Hematopoietic multipotent progenitor cell treated with erythropoietin and hydrocortisone succinate and interleukin-3 and kit ligand, for 8 days (in vitro differentiated cells): ENCODE data around the gene DIP2C.
"Not testable (repeated sequence)": the region's sequence is repeated elsewhere in the genome, so short reads cannot be mapped to it uniquely, and the experiment has no call there.

Experiments used
- DNase-seq: peaks from one replicate; pipeline ENCODE4 v3.0.0-alpha.2; 2015

DIP2C gene

GRCh38 chr10:470339-471003, 219.0 kb downstream of the DIP2C start:
- DNase-seq, result no peak

DNA sequence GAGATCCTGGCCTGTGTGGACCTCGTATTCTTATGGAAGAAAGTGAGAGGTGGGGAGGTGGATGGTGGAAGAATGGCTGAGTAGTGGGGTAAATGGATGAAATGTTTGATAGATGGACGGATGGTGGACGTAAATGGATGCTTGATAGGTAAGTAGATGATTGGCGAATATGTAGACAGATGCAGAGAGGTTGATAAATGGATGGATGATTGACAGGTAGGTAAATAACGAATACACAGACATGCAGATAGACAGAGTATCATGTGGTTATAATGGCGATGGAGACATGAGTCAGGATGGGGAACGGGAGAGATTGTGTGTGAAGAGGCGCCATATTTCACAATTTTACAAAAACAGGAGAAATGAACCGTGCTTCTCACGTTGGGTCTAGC, 219.5 kb downstream of the DIP2C start:
- DNase-seq, result no peak

DNA sequence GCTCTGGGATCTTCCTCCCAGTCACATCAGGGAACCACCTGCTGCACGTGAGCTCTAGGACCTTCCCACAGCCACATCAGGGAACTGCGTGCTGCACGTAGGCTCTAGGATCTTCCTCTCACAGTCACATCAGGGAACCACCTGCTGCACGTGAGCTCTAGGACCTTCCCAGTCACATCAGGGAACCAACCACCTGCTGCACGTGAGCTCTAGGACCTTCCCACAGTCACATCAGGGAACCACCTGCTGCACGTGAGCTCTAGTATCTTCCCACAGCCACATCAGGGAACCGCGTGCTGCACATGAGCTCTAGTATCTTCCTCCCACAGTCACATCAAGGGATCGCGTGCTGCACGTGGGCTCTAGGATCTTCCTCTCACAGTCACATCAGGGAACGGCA, 229.7 kb downstream of the DIP2C start:
- DNase-seq, result no peak

DNA sequence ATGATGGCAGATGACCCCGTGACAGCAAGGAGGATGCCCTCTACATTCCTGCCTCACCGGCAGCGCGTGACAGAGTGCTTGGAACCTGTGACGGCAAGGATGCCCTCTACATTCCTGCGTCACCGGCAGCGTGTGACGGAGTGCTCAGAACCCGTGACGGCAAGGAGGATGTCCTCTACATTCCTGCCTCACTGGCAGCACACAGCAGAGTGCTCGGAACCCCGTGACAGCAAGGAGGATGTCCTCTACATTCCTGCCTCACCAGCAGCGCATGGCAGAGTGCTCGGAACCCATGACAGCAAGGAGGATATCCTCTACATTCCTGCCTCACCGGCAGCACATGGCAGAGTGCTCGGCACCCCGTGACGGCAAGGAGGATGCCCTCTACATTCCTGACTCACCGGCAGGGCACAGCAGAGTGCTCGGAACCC, 231.0 kb downstream of the DIP2C start:
- no peak for DNase-seq

DNA sequence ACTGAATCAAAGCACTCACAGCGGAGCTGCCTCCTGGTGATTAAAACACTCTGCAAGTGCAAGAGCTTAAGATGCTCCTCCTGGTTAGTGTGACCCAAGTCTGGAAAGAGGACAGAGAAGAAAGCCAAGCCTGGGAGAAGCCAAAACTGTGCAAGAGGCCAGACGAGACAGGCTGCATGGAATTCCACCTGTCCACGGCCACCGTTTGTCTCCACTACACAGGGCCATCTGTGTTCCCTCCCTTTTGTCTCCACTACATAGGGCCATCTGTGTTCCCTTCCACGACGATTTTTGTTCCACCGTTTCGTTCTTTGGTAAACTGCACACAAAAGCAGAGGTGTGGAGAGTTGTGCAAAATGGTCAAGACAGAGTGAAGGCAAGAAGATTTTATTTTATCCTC, 233.0 kb downstream of the DIP2C start:
- DNase-seq, result no peak

DNA sequence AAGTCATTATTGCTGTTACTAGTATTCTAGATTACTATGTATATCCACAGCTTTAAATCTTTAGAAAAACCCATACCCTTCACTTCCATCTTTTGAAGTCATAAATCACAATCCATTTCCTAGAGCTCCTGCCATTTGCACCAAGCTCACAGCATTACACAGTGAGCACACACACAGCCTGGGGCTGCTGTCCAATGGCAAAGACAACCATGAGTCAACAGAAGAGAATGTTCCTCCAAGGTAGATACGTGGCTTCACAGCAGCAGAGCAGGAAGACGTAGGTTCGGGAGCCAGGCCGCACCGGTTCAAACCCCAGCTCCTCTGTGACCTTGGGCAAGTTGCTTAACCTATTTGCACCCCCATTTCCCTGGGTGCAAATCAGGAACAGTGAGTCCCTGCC, 234.6 kb downstream of the DIP2C start:
- DNase-seq, result no peak

GRCh38 chr10:453647-454046, 235.8 kb downstream of the DIP2C start:
- no peak for DNase-seq

GRCh38 chr10:452512-453426, 236.7 kb downstream of the DIP2C start:
- DNase-seq, result no peak

DNA sequence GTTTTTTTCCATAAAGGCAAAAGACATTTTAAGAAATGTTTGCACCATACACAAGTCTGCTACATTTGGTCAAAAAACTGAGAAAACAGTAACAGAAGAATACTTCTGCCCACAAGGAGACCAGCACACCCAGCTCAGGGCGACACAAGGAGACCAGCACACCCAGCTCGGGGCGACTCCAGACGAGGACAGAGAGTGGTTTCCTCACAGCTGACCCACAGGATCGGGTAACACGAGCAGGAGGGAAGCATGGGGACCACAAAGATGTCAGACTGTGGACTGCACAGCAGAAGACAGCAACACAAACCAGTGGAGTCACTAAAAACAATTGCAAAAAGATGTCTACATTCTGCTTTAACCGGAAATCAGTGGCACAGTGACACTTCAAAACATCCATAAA, 237.6 kb downstream of the DIP2C start:
- DNase-seq, result no peak

GRCh38 chr10:451021-451471, 238.4 kb downstream of the DIP2C start:
- DNase-seq, result no peak

GRCh38 chr10:450463-450862, 239.0 kb downstream of the DIP2C start:
- no peak for DNase-seq

DNA sequence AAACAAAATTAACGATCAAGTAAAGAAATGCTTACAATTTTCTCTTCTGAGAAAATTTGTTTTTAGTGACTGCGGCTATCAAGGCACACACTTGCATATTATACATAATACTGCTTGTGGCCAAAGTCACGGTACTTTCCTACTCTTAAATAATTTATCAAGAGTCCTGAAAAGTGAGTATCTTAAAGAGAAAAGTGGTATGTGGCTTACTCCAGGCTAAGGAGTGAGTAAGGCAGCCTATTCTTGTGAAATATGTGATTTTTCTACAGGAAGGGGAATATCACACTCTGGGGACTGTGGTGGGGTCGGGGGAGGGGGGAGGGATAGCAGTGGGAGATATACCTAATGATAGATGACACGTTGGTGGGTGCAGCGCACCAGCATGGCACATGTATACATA, 240.1 kb downstream of the DIP2C start:
- DNase-seq, result not testable (repeated sequence)

DNA sequence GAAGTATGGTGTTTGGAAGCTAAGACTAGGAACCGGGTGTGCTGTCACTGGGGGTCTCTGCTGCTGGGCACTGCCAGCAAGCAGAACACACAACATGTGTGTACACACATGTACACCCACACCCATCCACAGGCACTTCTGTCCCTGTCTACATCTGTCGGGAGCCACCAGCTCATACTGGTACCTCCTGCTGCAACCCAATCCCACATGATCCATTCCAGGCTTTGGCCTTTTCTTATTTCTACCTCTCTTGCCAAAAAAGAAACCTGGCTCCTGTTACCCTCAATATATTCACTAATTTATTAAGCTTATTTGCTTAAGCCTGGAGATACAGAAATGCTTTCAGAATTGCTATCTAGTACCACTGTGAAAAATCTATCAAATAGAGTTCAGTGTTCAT, 246.0 kb downstream of the DIP2C start:
- DNase-seq, result no peak

GRCh38 chr10:442209-442608, 247.3 kb downstream of the DIP2C start:
- no peak for DNase-seq

DNA sequence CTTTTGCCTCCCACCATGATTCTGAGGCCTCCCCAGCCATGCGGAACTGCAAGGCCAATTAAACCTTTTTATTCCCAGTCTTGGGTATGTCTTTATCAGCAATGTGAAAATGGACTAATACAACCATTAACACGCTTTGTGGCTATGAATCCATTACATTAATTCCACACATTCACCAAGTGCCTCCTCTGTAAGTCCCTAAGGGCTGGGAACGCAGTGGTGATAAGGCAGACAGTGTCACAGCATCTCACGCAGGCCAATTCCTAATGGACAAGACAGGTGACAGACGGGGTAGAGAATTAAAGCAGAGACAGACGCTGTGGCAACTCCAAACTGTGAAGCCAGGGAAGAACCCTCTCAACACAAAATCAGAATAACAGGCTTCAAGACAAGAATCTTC, 247.8 kb downstream of the DIP2C start:
- no peak for DNase-seq

GRCh38 chr10:440127-440526, 249.3 kb downstream of the DIP2C start:
- DNase-seq, result no peak

DNA sequence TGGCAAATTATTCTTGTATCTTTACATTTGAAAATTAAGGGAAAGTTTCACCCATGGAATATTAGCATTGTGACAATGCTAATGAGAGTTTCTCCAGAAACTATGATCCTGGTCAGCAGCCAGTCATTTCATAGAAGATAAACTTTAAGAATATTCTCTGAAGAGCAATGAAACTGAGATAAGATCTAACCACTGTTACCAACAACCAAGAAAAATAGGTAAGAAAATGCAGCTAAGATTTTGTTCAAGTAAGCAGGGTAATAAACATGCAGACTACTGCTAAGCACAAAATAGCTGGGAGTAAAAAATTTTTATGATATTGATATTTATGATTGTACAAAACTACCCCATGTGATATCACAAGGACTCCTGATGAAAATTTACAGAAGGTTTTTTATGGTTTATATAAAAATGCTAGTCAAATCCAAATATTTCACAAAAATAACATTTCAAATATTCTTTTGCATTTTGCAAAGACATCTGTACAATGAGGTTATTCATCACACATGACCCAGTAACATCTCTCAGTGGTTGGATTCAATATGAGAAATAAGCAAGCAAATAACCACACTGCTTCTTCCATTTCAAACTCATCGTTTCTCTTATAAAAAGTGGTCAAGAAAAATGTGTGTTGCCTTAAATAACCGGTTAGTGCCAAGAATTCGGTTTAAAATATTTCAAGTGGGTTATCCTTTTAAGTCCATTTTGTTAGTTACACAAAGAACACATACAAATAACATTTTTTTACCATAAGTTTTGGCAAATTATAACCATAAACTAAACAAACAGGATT, 251.6 kb downstream of the DIP2C start:
- DNase-seq, result no peak

- DNase-seq, result no peak
Measured at GRCh38 chr10:436911-437665, 252.4 kb downstream of the DIP2C start.

GRCh38 chr10:436013-436697, 253.3 kb downstream of the DIP2C start:
- no peak for DNase-seq

- DNase-seq, result no peak
Measured at GRCh38 chr10:435397-435796, 254.1 kb downstream of the DIP2C start.

DNA sequence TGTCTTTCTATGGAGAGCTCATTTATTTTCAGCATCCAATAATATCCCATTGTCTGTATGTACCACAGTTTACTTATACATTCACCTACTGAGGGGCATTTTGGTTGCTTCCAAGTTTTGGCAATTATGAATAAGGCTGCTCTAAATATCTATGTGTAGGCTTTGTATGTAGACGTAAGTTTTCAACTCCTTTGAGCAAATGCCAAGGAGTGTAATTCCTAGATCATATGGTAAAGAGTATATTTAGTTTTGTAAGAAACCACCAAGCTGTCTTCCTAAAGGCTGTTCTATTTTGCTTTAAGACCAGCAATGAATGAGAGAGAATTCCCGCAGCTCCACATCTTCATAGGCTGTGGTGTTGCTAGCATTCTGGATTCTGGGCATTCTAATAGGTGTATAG, 259.8 kb downstream of the DIP2C start:
- no peak for DNase-seq
